ENCODE results near the gene ARL16.

Gene ARL16

GRCh38 chr17:81715107-81715871 lies 31.7 kb upstream of the ARL16 start:
- peak overlapping the region; percentile 98 for H3K27ac ChIP-seq
- TF ChIP-seq ZFX (IDR thresholded peaks at IDR 0.05) (no peak), CTCF (conservative IDR thresholded peaks at IDR 0.05) (no peak)

GRCh38 chr17:81714412-81715106 lies 31.0 kb upstream of the ARL16 start:
- TF ChIP-seq CTCF (conservative IDR thresholded peaks at IDR 0.05): no peak
- no peak for TF ChIP-seq ZFX (IDR thresholded peaks at IDR 0.05)
- peak overlapping the region; percentile 98 for H3K27ac ChIP-seq

GRCh38 chr17:81713556-81714411 lies 30.2 kb upstream of the ARL16 start:
- peak overlapping the region; percentile 98 for H3K27ac ChIP-seq
- TF ChIP-seq CTCF (conservative IDR thresholded peaks at IDR 0.05) (no peak), ZFX (IDR thresholded peaks at IDR 0.05) (no peak)

GRCh38 chr17:81713004-81713555 lies 29.5 kb upstream of the ARL16 start:
- TF ChIP-seq ZFX (IDR thresholded peaks at IDR 0.05) (no peak), CTCF (conservative IDR thresholded peaks at IDR 0.05) (no peak)
- H3K27ac ChIP-seq: peak overlapping the region; percentile 98

DNA sequence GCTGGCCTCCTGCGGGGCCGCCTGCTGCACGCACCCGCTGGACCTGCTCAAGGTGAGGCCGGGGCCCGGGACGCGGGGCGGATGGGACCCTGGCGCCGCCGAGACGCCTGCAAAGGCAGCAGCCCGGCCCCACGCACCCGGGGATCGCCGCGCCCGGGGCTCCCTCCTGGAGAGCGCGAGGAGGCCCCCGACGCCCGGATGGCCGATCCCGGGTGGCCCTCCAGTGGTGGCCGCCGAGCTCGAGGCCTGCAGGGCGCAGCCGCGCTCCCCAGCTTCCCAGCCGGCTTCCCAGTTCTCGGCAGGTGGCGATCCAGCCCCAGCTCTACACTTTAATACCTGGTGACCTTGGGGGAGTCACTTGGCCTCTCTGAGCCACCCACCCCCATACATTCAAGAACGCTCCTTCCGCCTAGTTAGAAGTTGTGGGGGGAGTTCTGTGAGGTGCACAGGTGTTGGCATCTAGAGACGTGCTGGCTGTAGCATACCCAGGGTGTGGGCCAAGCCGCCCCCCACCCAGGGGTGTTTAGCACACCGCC lies 28.9 kb upstream of the ARL16 start:
- TF ChIP-seq CTCF (conservative IDR thresholded peaks at IDR 0.05) (no peak; the same call in 1 of the 2 replicates), ZFX (IDR thresholded peaks at IDR 0.05) (peak; percentile 82)
- H3K27ac ChIP-seq: peak overlapping the region; percentile 98

- H3K27ac ChIP-seq: peak within 1 kb of the TSS; percentile 98
- TF ChIP-seq CTCF (conservative IDR thresholded peaks at IDR 0.05) (no peak), ZFX (IDR thresholded peaks at IDR 0.05) (no peak; the same call in 1 of the 2 replicates)
These were observed 28.3 kb upstream of the ARL16 start, which contains the start of gene SLC25A10 for GRCh38 chr17:81711814-81712467. Gene SLC25A10, plus strand, starts transcription at chr17:81712284. Its CDS starts 143 bp downstream, at chr17:81712427.

Measured in C4-2B (cell line).